NB4 (cell line): ENCODE results near the gene MYO10.

Source experiments
- DNase-seq: peaks from one replicate; pipeline ENCODE4 v3.0.0; 2010; ENCODE audit warnings: low read depth
- H3K4me3 ChIP-seq: one replicate; pipeline ENCODE4 v1.5.1; 2011; ENCODE audit warnings: mild to moderate bottlenecking, low read depth, low read length, moderate library complexity
- CTCF ChIP-seq: IDR thresholded peaks from one replicate; pipeline ENCODE4 v1.5.1; 2012; ENCODE audit warnings: low read depth, low read length
- MAX ChIP-seq: IDR thresholded peaks from 2 replicates; pipeline ENCODE4 v1.6.1; 2011; ENCODE audit warnings: low read depth, low read length
- MYC ChIP-seq: IDR thresholded peaks from 2 replicates; pipeline ENCODE4 v1.6.1; 2011; ENCODE audit warnings: low read depth, low read length
- POLR2A ChIP-seq: IDR thresholded peaks from 2 replicates; pipeline ENCODE4 v1.6.1; 2011; ENCODE audit warnings: mild to moderate bottlenecking; ENCODE audit not compliant: insufficient read length; ENCODE audit errors: extremely low read depth

The MYO10 gene

GRCh38 chr5:16920109-16920816 lies 15.8 kb downstream of the MYO10 start:
- TF ChIP-seq MAX = no peak
- no peak for TF ChIP-seq CTCF
- TF ChIP-seq POLR2A = no peak
- TF ChIP-seq MYC = no peak
- no peak overlapping the region for H3K4me3 ChIP-seq
- no peak for DNase-seq

DNA sequence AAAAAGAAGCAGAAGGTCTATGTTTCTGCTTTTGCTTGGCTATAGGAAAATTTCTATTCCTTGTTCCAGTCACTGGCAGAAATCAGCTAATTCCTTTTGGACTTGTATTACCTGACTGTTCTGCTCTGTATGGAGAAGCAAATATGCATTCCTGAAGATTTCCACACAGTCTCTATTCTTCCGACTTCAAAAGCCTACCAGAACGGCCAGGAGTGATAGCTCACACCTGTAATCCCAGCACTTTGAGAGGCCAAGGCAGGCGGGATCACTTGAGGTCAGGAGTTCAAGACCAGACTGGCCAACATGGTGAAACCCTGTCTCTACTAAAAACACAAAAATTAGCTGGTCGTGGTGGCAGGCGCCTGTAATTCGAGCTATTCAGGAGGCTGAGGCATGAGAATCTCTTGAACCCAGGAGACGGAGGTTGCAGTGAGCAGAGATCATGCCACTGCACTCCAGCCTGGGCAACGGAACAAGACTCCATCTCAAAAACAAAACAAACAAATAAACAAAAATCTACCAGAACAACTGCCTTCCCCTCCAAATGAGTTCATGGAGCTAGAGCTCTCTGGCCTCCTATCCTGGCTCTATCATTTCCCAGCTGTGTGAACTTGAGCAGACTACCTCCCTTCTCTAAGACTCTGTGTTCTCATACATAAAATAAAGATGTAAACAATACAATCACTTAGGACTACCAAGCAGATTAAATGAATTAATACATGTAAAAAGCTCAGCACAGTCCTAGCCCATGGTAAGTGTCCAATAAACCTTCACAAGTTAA lies 17.0 kb downstream of the MYO10 start:
- no peak for DNase-seq
- no peak overlapping the region for H3K4me3 ChIP-seq
- TF ChIP-seq CTCF = no peak
- no peak for TF ChIP-seq MAX
- TF ChIP-seq POLR2A = no peak
- no peak for TF ChIP-seq MYC

- DNase-seq = no peak
- TF ChIP-seq POLR2A = no peak
- TF ChIP-seq CTCF = no peak
- TF ChIP-seq MYC = no peak
- TF ChIP-seq MAX = no peak
- H3K4me3 ChIP-seq = no peak overlapping the region
Measured at GRCh38 chr5:16918156-16918555, 17.9 kb downstream of the MYO10 start.

- TF ChIP-seq MAX (no peak), CTCF (no peak), POLR2A (no peak), MYC (no peak)
- peak; percentile 57 for DNase-seq
- no peak overlapping the region for H3K4me3 ChIP-seq
Measured at GRCh38 chr5:16916262-16916878, 19.7 kb downstream of the MYO10 start.

GRCh38 chr5:16914584-16914983 lies 21.5 kb downstream of the MYO10 start:
- TF ChIP-seq POLR2A (no peak), MAX (no peak), MYC (no peak), CTCF (no peak)
- DNase-seq = no peak
- no peak overlapping the region for H3K4me3 ChIP-seq
